ENCODE data around the gene PON3. TPM values are rescaled to one million over a fixed set of nuclear protein-coding genes. Genes with fewer than 3 reads are reported as not detected.

The PON3 gene
- polyA plus RNA-seq, 3 donors: 1.7 to 3.3 (median 2.2) TPM

GRCh38 chr7:95342642-95343307 is 53.4 kb downstream of the PON3 start:
- DNase-seq: no peak

GRCh38 chr7:95342029-95342428 is 54.1 kb downstream of the PON3 start:
- no peak for DNase-seq

GRCh38 chr7:95340491-95340890 is 55.7 kb downstream of the PON3 start:
- DNase-seq: no peak

GRCh38 chr7:95338832-95339231 is 57.3 kb downstream of the PON3 start:
- DNase-seq: no peak

- no peak for DNase-seq
These were observed 61.1 kb downstream of the PON3 start for GRCh38 chr7:95335093-95335492.

GRCh38 chr7:95334447-95334846 is 61.7 kb downstream of the PON3 start:
- DNase-seq: no peak

GRCh38 chr7:95330961-95331337 is 65.2 kb downstream of the PON3 start:
- no peak for DNase-seq

GRCh38 chr7:95330204-95330960 is 65.8 kb downstream of the PON3 start:
- no peak for DNase-seq

- no peak for DNase-seq
These were observed 68.8 kb downstream of the PON3 start for GRCh38 chr7:95327356-95327755.

- no peak for DNase-seq
These were observed 71.7 kb downstream of the PON3 start, which contains the start of gene PON1 for GRCh38 chr7:95324431-95324830. Gene PON1, minus strand, starts transcription at chr7:95324532. Its CDS starts 57 bp downstream, at chr7:95324475.

GRCh38 chr7:95323410-95324129 is 72.6 kb downstream of the PON3 start:
- no peak for DNase-seq

- no peak for DNase-seq
These were observed 73.3 kb downstream of the PON3 start for GRCh38 chr7:95322854-95323253.

- no peak for DNase-seq
These were observed 73.8 kb downstream of the PON3 start for GRCh38 chr7:95322396-95322795.

- no peak for DNase-seq
These were observed 74.5 kb downstream of the PON3 start for GRCh38 chr7:95321720-95322119.

- no peak for DNase-seq
These were observed 75.5 kb downstream of the PON3 start for GRCh38 chr7:95320651-95321050.

- DNase-seq: no peak
These were observed 76.6 kb downstream of the PON3 start for GRCh38 chr7:95319570-95319969.

GRCh38 chr7:95318501-95319100 is 77.6 kb downstream of the PON3 start:
- DNase-seq: no peak

- DNase-seq: no peak
These were observed 78.2 kb downstream of the PON3 start for GRCh38 chr7:95317966-95318365.

GRCh38 chr7:95317546-95317945 is 78.6 kb downstream of the PON3 start:
- peak; percentile 12 for DNase-seq

GRCh38 chr7:95316588-95316987 is 79.6 kb downstream of the PON3 start:
- DNase-seq: no peak

- DNase-seq: no peak
These were observed 83.6 kb downstream of the PON3 start for GRCh38 chr7:95312561-95312960.

- no peak for DNase-seq
These were observed 84.8 kb downstream of the PON3 start for GRCh38 chr7:95311389-95311788.
